Vagina (tissue), 2 donors: Measurements from ENCODE around the gene RCN2.

Experiments used
- POLR2AphosphoS5 ChIP-seq, 2 donors: sonication (generic); formaldehyde crosslinking; IDR thresholded peaks; one replicate each; pipeline ENCODE4 v1.9.0; 2017; ENCODE audit warnings: antibody characterized with exemption in 2 of 2, mild to moderate bottlenecking in 2 of 2, low read depth in 1 of 2; ENCODE audit not compliant: insufficient read depth in 1 of 2
- TF ChIP-seq, protein P1 (sequence below), 3 experiments: fragments of 450-650 bp in 2 of 3; fragments of 200-600 bp in 1 of 3; sonication (generic) in 1 of 3; IDR thresholded peaks; one replicate each; pipeline ENCODE4 v1.5.1; 2017 to 2019; ENCODE audit warnings: antibody characterized with exemption in 3 of 3, mild to moderate bottlenecking in 2 of 3, moderate library complexity in 2 of 3

DNA sequence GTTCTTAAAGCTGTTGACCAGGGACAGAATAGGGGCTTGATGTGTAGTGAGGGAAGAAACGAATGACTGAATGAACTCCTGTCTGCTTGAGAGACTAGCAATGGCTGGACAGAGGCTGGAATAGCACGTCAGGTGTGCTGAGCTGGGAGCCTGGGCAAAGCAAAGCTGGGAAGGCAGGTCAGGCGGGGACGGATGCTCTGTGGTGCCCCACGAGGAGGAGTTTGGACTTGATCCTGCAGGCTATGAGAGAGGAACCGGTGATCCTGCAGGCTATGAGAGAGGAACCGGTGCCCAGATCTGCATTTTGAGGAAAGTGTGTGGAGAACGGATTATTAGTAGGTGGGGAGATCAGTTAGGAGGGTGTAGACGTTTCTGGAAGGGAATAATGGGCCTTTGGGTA lies 32.0 kb downstream of the RCN2 start:
- TF ChIP-seq, protein P1, sequence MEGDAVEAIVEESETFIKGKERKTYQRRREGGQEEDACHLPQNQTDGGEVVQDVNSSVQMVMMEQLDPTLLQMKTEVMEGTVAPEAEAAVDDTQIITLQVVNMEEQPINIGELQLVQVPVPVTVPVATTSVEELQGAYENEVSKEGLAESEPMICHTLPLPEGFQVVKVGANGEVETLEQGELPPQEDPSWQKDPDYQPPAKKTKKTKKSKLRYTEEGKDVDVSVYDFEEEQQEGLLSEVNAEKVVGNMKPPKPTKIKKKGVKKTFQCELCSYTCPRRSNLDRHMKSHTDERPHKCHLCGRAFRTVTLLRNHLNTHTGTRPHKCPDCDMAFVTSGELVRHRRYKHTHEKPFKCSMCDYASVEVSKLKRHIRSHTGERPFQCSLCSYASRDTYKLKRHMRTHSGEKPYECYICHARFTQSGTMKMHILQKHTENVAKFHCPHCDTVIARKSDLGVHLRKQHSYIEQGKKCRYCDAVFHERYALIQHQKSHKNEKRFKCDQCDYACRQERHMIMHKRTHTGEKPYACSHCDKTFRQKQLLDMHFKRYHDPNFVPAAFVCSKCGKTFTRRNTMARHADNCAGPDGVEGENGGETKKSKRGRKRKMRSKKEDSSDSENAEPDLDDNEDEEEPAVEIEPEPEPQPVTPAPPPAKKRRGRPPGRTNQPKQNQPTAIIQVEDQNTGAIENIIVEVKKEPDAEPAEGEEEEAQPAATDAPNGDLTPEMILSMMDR (IDR thresholded peaks at IDR 0.05) = no peak
- TF ChIP-seq POLR2AphosphoS5 (IDR thresholded peaks at IDR 0.05; ENCODE audit: insufficient read depth in 1 of 2, low read depth in 1 of 2) = no peak
